Heart right ventricle (tissue), 16 donors: Measurements from ENCODE around the gene ADGRL4. TPM values are rescaled to one million over a fixed set of nuclear protein-coding genes. Genes with fewer than 3 reads are reported as not detected.

Experiments
- ATAC-seq, 8 donors: fragments of 200-7000 bp; cut with Tn5 transposase; one replicate each; pipeline ENCODE4 v1.9.1; 2020; ENCODE audit warnings: mild to moderate bottlenecking in 8 of 8, moderate library complexity in 8 of 8, moderate number of reproducible peaks in 1 of 8
- DNase-seq, 2 donors: peaks; one replicate each; pipeline ENCODE4 v3.0.0-alpha.2; 2020
- H3K27ac ChIP-seq, 10 donors: fragments of 200-600 bp; sonication (generic) in 2 of 10; one replicate each; pipeline versions ENCODE4 v1.5.0 to v1.8.0; 2020 to 2022; ENCODE audit warnings: mild to moderate bottlenecking in 3 of 10
- H3K27me3 ChIP-seq, 7 donors: fragments of 200-600 bp; one replicate each; pipeline ENCODE4 v1.8.0; 2021 to 2022; ENCODE audit warnings: mild to moderate bottlenecking in 2 of 7
- H3K36me3 ChIP-seq, 9 donors: fragments of 200-600 bp; sonication (generic) in 1 of 9; one replicate each; pipeline versions ENCODE4 v1.5.0 to v1.8.0; 2020 to 2022; ENCODE audit warnings: mild to moderate bottlenecking in 2 of 9
- H3K4me1 ChIP-seq, 9 donors: fragments of 200-600 bp; sonication (generic) in 1 of 9; one replicate each; pipeline versions ENCODE4 v1.5.0 to v1.8.0; 2020 to 2022; ENCODE audit warnings: mild to moderate bottlenecking in 4 of 9
- H3K4me3 ChIP-seq, 10 donors: fragments of 200-600 bp; sonication (generic) in 2 of 10; one replicate each; pipeline versions ENCODE4 v1.5.0 to v1.8.0; 2020 to 2022; ENCODE audit warnings: mild to moderate bottlenecking in 7 of 10, moderate library complexity in 2 of 10
- H3K9me3 ChIP-seq, 11 donors: fragments of 200-600 bp in 10 of 11; sonication (generic) in 2 of 11; one replicate each; pipeline versions ENCODE4 v1.5.0 to v1.8.0; 2013 to 2022; ENCODE audit warnings: mild to moderate bottlenecking in 2 of 11, control low read depth in 1 of 11, moderate library complexity in 1 of 11
- WGBS, 2 donors: extraction: QIAGEN DNeasy Blood & Tissue Kit; methylation state at CpG; one replicate each; pipeline ENCODE4 v1.1.7; 2013; ENCODE audit warnings: inconsistent platforms in 1 of 2; 5-methylcytosine and 5-hydroxymethylcytosine counted together
- intact Hi-C, 10 donors: fragments of 100-400 bp; cut with DNase I; formaldehyde crosslinking; loops; one replicate each; pipeline versions ENCODE4 v1.11.1 to v1.14.2; 2022
- polyA plus RNA-seq, 2 donors: library from polyadenylated mRNA; stranded (reverse); fragments of 200-250 nt; gene quantifications; one replicate each; pipeline ENCODE4 v1.2.3, GENCODE V29; 2013
- total RNA-seq, 10 donors: library from RNA; stranded (reverse); fragmentation: NEBNext Ultra II Directional in 3 of 10; extraction: Animal tissue kit (Norgen Biotek cat#: 25700) in 3 of 10; gene quantifications; one replicate each; pipeline versions ENCODE4 v1.2.1 to v1.2.4, GENCODE V29; 2021 to 2023
- TF ChIP-seq, protein P1 (sequence below), 9 donors: fragments of 200-600 bp; sonication (generic) in 2 of 9; IDR thresholded peaks; one replicate each; pipeline versions ENCODE4 v1.5.0 to v1.8.0; 2021 to 2022; ENCODE audit warnings: antibody characterized with exemption in 9 of 9, mild to moderate bottlenecking in 5 of 9, moderate library complexity in 1 of 9
- donor health status: Arrhythmogenic right ventricular cardiomyopathy.
- donor health status: ischemic (EF 13 %, LVEDD 7.1; RV severe dilation, severe dysfunction).
- donor health status: healthy with polysubstance abuse.
- donor health status: DM: no; HTN: yes; CAD: no.
- donor health status: DM: no; HTN: no; CAD: no.
- donor health status: ischemic (EF 25% LVEDD 6.9; RV normal size, moderate dysfunction).
- donor health status: ischemic (EF 25% LVEDD 5.7; RV mildly dilated, moderate dysfunction).
- donor health status: healthy.
- donor health status: DM: yes; HTN: yes; CAD: no.
- donor health status: Ischemic cardiomyopathy.
- donor health status: ischemic (EF 35%, LVEDD 5.7; RV mildly dilated, moderate dysfunction).
- donor health status: nonischemic (EF 11% LVEDD 7.7; RV severe dilation, severe dysfunction).
- donor health status: DM: yes; HTN: yes; CAD: no.
- donor health status: PGD.
- donor health status: ischemic (EF 29% LVEDD 5.4; RV normal size, mild dysfunction).
- donor health status: nonischemic (EF 23%, LVEDD 6.1; RV moderate dilation, normal function).

ADGRL4 gene
- total and polyA plus RNA-seq, 12 donors, result 10.7 to 33.9 (median 17.2) TPM

DNA sequence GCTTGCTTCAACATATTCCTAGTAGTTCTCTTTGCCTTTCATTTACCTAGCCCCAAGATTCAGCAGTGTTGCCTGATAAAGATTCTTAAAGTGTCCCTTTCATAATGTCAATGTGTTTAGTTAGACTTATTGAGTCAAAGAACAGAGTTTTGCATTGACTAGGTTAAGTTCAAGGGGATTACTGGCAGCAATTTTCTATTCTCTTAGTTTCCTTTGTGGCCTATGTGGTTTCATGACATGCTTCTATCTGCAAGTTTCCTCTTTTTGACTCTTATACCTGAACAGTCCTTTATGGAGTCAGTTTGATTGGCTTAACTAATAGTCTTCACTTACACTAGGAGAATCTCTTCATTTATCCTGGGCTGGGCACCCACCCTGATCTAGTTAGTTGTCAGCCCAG lies 151.3 kb downstream of the ADGRL4 start:
- TF ChIP-seq, protein P1, sequence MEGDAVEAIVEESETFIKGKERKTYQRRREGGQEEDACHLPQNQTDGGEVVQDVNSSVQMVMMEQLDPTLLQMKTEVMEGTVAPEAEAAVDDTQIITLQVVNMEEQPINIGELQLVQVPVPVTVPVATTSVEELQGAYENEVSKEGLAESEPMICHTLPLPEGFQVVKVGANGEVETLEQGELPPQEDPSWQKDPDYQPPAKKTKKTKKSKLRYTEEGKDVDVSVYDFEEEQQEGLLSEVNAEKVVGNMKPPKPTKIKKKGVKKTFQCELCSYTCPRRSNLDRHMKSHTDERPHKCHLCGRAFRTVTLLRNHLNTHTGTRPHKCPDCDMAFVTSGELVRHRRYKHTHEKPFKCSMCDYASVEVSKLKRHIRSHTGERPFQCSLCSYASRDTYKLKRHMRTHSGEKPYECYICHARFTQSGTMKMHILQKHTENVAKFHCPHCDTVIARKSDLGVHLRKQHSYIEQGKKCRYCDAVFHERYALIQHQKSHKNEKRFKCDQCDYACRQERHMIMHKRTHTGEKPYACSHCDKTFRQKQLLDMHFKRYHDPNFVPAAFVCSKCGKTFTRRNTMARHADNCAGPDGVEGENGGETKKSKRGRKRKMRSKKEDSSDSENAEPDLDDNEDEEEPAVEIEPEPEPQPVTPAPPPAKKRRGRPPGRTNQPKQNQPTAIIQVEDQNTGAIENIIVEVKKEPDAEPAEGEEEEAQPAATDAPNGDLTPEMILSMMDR (IDR thresholded peaks at IDR 0.05), result no peak
- DNase-seq (no peak), ATAC-seq (no peak)
- Histone ChIP-seq H3K36me3 (no peaks in the 10 kb centered on the region), H3K9me3 (peaks cover 0 to 8% (median 0%) of the 10 kb centered on the region in 11 donors), H3K4me1 (no peaks in the 10 kb centered on the region), H3K27me3 (no peaks in the 10 kb centered on the region), H3K4me3 (no peak overlapping the region), H3K27ac (no peak overlapping the region)
- intact Hi-C loops, result no loop called here

DNA sequence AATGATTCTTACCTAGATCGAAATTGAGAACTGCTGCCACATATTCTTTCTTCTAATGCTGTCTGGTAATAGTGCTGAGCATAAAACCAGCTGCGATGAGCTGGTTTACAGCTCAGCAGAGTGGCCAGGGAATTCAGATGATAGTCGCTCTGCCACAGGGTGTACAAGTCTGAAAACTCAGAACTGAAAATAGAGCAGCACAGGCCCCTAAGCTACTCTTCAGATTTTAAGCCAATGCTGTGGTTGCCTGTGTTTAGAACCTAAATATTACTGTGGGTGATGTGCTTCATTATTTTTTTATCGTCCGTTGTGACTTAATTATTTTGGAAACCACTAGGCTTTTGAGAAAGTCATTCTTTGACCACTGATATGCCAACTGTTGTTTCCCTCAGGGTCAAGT lies 152.0 kb downstream of the ADGRL4 start:
- H3K27ac ChIP-seq, result no peak overlapping the region
- H3K36me3 ChIP-seq, result no peaks in the 10 kb centered on the region
- H3K27me3 ChIP-seq, result no peaks in the 10 kb centered on the region
- ATAC-seq (no peak), DNase-seq (no peak)
- peaks cover 0 to 8% (median 0%) of the 10 kb centered on the region in 11 donors for H3K9me3 ChIP-seq
- intact Hi-C loops, result no loop called here
- no peak overlapping the region for H3K4me3 ChIP-seq
- H3K4me1 ChIP-seq, result no peaks in the 10 kb centered on the region
- WGBS, 2 donors, result 89 to 96% methylated on average over 5 of the region's 5 CpGs
- TF ChIP-seq, protein P1 (IDR thresholded peaks at IDR 0.05), result no peak

DNA sequence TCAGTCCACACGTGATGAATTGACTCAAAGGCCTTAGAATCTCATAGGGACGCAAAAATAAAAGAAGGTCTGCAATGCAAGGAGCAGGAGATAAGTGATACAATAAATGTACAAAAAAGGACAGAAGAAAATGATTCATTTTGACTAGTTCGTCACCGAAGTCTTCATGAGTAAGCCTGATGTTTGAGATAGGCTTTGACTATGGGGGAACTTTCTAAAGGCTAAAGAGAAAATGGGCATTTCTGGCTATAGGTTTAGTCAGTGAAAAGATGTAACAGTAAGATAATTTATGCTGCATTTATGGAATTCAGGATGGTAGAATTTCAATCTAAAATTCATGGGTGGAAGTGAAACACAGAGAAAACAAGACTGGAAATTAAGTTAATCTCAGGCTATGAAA lies 163.0 kb downstream of the ADGRL4 start:
- WGBS, 2 donors, result 89 to 94% methylated on average over 4 of the region's 4 CpGs
- no peaks in the 10 kb centered on the region for H3K27me3 ChIP-seq
- peaks cover 0 to 17% (median 9%) of the 10 kb centered on the region in 9 donors for H3K4me1 ChIP-seq
- no peaks in the 10 kb centered on the region for H3K9me3 ChIP-seq
- no peak overlapping the region for H3K27ac ChIP-seq
- ATAC-seq (no peak), DNase-seq (no peak)
- H3K36me3 ChIP-seq, result no peaks in the 10 kb centered on the region
- H3K4me3 ChIP-seq, result no peak overlapping the region
- TF ChIP-seq, protein P1 (IDR thresholded peaks at IDR 0.05), result no peak
- intact Hi-C loops, result loop anchor here in 2 of 10 donors (5.0 kb wide), 1 partner anchor 354 kb away; no protein-coding TSS in a partner anchor

DNA sequence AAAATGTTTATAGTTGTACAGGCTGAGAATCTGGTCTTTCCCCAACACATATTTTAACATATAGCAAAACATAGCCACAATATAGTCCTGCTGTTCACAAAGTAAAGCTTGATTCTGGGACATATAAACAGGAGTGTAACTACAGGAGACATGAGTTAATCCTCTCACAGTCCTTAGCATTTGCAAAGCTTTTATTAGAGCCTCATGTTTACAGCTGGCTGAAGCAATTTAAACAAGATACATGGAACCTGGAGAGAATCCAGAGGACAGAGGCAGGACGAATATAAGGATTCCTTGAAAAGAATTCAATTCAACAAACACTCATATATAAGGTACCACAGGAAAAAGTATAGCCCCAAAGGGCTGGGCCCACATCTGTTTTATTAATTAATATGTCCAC lies 163.4 kb downstream of the ADGRL4 start:
- no peaks in the 10 kb centered on the region for H3K9me3 ChIP-seq
- TF ChIP-seq, protein P1 (IDR thresholded peaks at IDR 0.05), result no peak
- 30 to 33% methylated on average over 1 of the region's 1 CpG for WGBS, 2 donors
- intact Hi-C loops, result loop anchor here in 2 of 10 donors (5.0 kb wide), 1 partner anchor 354 kb away; no protein-coding TSS in a partner anchor
- ATAC-seq, result no peak
- no peak for DNase-seq
- no peaks in the 10 kb centered on the region for H3K27me3 ChIP-seq
- H3K36me3 ChIP-seq, result no peaks in the 10 kb centered on the region
- no peak overlapping the region for H3K4me3 ChIP-seq
- H3K4me1 ChIP-seq, result peaks cover 0 to 17% (median 9%) of the 10 kb centered on the region in 9 donors
- H3K27ac ChIP-seq, result no peak overlapping the region
